PFSK-1 (cell line): ENCODE data around the gene KLHL3.

Experiments
- FOXP2 ChIP-seq: optimal IDR thresholded peaks from 2 replicates; pipeline ENCODE3; 2011; ENCODE audit warnings: borderline replicate concordance, control low read depth, inconsistent platforms; ENCODE audit not compliant: insufficient read depth; ENCODE audit errors: extremely low read length, extremely low read depth
- POLR2AphosphoS5 ChIP-seq: IDR thresholded peaks from 2 replicates; pipeline ENCODE4 v1.6.1; 2012; ENCODE audit warnings: low read depth, mild to moderate bottlenecking, control low read depth, low read length, moderate library complexity
- SIN3A ChIP-seq: IDR thresholded peaks from 2 replicates; pipeline ENCODE4 v1.6.1; 2012; ENCODE audit warnings: mild to moderate bottlenecking, low read length, moderate library complexity, borderline replicate concordance; ENCODE audit not compliant: insufficient read depth
- TAF1 ChIP-seq: IDR thresholded peaks from 2 replicates; pipeline ENCODE4 v1.6.1; 2012; ENCODE audit warnings: low read length, control low read depth, borderline replicate concordance; ENCODE audit not compliant: insufficient read depth
- TF ChIP-seq, protein P1 (sequence below), 2 experiments: IDR thresholded peaks; 2 replicates each; pipeline versions ENCODE4 v1.6.1 to v1.8.0; 2011 to 2012; ENCODE audit warnings: low read depth in 2 of 2, low read length in 2 of 2, control low read depth in 1 of 2, inconsistent platforms in 1 of 2, mild to moderate bottlenecking in 1 of 2, moderate library complexity in 1 of 2; ENCODE audit not compliant: insufficient read depth in 1 of 2

KLHL3 gene

DNA sequence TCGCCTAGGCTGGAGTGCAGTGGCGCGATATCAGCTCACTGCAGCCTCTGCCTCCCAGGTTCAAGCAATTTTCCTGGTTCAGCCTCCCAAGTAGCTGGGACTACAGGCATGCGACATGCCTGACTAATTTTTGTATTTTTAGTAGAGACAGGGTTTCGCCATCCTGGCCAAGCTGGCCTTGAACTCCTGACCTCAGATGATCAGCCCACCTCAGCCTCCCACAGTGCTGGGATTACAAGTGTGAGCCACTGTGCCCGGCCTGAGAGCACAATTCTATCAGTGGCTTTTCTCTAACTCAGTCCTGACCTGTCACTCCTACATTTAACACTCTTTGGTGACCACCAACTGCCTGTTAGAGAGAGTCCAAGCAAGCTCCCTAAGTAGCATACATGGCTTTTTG is 154.1 kb downstream of the KLHL3 start:
- TF ChIP-seq POLR2AphosphoS5 (no peak), TAF1 (no peak), SIN3A (no peak), FOXP2 (no peak)
- TF ChIP-seq, protein P1, sequence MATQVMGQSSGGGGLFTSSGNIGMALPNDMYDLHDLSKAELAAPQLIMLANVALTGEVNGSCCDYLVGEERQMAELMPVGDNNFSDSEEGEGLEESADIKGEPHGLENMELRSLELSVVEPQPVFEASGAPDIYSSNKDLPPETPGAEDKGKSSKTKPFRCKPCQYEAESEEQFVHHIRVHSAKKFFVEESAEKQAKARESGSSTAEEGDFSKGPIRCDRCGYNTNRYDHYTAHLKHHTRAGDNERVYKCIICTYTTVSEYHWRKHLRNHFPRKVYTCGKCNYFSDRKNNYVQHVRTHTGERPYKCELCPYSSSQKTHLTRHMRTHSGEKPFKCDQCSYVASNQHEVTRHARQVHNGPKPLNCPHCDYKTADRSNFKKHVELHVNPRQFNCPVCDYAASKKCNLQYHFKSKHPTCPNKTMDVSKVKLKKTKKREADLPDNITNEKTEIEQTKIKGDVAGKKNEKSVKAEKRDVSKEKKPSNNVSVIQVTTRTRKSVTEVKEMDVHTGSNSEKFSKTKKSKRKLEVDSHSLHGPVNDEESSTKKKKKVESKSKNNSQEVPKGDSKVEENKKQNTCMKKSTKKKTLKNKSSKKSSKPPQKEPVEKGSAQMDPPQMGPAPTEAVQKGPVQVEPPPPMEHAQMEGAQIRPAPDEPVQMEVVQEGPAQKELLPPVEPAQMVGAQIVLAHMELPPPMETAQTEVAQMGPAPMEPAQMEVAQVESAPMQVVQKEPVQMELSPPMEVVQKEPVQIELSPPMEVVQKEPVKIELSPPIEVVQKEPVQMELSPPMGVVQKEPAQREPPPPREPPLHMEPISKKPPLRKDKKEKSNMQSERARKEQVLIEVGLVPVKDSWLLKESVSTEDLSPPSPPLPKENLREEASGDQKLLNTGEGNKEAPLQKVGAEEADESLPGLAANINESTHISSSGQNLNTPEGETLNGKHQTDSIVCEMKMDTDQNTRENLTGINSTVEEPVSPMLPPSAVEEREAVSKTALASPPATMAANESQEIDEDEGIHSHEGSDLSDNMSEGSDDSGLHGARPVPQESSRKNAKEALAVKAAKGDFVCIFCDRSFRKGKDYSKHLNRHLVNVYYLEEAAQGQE (IDR thresholded peaks at IDR 0.05; ENCODE audit: insufficient read depth in 1 of 2, low read depth in 2 of 2, low read length in 2 of 2): no peak

DNA sequence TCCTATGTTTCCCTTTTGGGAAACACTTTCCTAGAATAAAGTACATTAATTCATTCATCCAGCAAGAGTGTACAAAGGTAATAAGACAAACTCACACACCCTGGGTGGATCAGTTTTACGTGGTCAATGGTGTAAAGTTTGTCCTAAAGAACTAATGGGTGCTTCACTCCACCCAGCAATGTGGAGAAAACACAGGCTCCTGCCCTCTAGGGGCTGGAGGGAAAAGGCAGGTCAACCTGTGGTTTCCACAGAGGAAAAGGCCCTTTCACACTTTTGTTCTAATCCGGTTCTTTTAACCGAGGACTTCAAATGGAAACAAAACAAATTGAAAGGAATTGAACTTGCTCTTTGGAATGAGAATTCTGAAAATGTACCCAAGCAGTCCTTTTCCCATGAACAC is 155.9 kb downstream of the KLHL3 start:
- TF ChIP-seq SIN3A (no peak), TAF1 (no peak), POLR2AphosphoS5 (no peak), FOXP2 (no peak)
- TF ChIP-seq, protein P1 (IDR thresholded peaks at IDR 0.05; ENCODE audit: insufficient read depth in 1 of 2, low read depth in 2 of 2, low read length in 2 of 2): no peak

DNA sequence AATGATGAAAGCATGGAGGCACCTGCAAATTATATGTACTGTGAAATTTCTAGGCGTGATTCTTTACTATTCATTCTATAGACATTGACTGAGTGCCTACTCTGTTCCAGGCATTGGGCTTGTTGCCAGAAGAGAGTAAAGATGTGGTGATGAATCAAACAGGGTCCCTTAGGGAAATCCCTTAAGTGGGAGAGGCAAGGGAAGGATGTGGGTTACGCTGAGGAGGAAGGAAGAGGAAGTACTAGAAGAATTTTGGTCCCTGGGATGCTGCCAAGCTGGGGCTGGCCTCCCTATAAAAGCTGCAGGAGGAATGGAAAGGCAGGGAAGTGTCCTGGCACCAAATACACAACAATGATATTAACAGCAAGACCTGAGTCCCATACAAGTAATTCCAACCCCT is 160.0 kb downstream of the KLHL3 start:
- TF ChIP-seq, protein P1 (IDR thresholded peaks at IDR 0.05; ENCODE audit: insufficient read depth in 1 of 2, low read depth in 2 of 2, low read length in 2 of 2): peak in 1 of 2 experiments; percentile 35; a peak in 1 of 4 replicates
- TF ChIP-seq SIN3A: no peak

- TF ChIP-seq TAF1 (no peak), POLR2AphosphoS5 (no peak), SIN3A (no peak), FOXP2 (no peak)
- TF ChIP-seq, protein P1 (IDR thresholded peaks at IDR 0.05; ENCODE audit: insufficient read depth in 1 of 2, low read depth in 2 of 2, low read length in 2 of 2): no peak
Measured at GRCh38 chr5:137575211-137575610, 160.7 kb downstream of the KLHL3 start.

GRCh38 chr5:137573376-137573775 is 162.5 kb downstream of the KLHL3 start:
- TF ChIP-seq, protein P1 (IDR thresholded peaks at IDR 0.05; ENCODE audit: insufficient read depth in 1 of 2, low read depth in 2 of 2, low read length in 2 of 2): no peak
- TF ChIP-seq FOXP2: no peak
- TF ChIP-seq SIN3A: no peak
- no peak for TF ChIP-seq TAF1
- TF ChIP-seq POLR2AphosphoS5: no peak
